A549 treated with AZD9567 at 1 μM for 4 hours (cell line): Measurements from ENCODE around the gene NCS1. TPM values are rescaled to one million over a fixed set of nuclear protein-coding genes. Genes with fewer than 3 reads are reported as not detected.

Source experiments
- total RNA-seq: library from RNA; stranded (reverse); fragments of 200-300 nt; extraction: Qiagen RNA extraction; gene quantifications from 5 replicates; pipeline ENCODE4 v1.2.3, GENCODE V29; 2022; ENCODE audit not compliant: insufficient read depth

Gene NCS1
- 46.9 to 49.8 TPM (median 49.5 TPM) in 5 replicates for total RNA-seq

DNA sequence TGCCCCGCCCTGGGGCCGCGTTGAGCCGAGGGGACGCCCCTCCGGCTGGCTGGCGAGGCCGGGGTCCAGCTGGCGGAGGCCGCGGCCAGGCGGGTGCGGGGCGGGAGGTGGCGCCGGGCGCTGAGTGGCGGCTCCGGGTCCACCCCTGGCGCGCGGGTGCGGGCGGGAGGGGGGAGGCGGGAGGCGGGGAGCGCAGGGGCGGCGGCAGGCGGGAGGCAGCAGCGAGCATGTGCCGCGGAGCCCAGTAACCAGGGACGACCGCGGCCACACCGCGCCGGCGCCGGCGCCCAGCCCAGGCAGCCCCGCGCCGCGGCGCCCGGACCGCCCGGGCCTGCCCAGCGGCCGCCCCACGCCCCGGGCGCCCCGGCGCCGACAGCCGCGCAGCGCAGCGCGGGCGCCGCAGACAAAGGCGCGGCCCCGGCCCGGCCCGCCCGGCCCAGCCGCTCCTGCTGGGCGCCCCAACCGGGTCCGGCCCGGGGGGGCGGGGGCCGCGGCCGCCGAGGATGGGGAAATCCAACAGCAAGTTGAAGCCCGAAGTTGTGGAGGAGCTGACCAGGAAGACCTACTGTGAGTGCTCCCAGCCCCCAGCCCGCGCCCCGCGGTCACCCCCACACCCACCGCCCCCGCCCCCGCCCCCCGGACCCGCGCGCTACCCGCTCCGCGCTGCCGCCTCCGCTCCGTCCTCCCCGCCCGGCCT, at the start of gene NCS1:
Gene NCS1 (plus strand): TSS at position 244 of the 697 bp plus-strand sequence. CDS start 260 bp downstream, at position 504.

GRCh38 chr9:130265431-130266235, 93.4 kb downstream of the NCS1 start, which contains the start of gene HMCN2:
TSS of gene HMCN2 (plus strand) at chr9:130265760. CDS start at chr9:130265879, 119 bp downstream.

Other genes starting within 250 kb of the NCS1 start
- 12.9 to 15.5 TPM (median 14.2 TPM) in 5 replicates for gene FNBP1, start 129.2 kb upstream of the NCS1 start, total RNA-seq
- gene GPR107, start 118.5 kb upstream of the NCS1 start, total RNA-seq, result 24.6 to 27.8 TPM (median 27.5 TPM) in 5 replicates
- 0.01 to 2.5 TPM (median 0.06 TPM) in 5 replicates for gene HMCN2, start 93.4 kb downstream of the NCS1 start, total RNA-seq